Colonic mucosa (tissue), 4 donors: ENCODE measurements around the gene ICA1L. TPM values are rescaled to one million over a fixed set of nuclear protein-coding genes. Genes with fewer than 3 reads are reported as not detected.
"Not testable (repeated sequence)": the region's sequence is repeated elsewhere in the genome, so short reads cannot be mapped to it uniquely, and the experiment has no call there.

Source experiments
- DNase-seq: peaks from one replicate; pipeline ENCODE4 v3.0.0-alpha.2; 2020
- H3K27ac ChIP-seq: fragments of 200-600 bp; one replicate; pipeline ENCODE4 v1.8.0; 2021
- H3K27me3 ChIP-seq: fragments of 200-600 bp; one replicate; pipeline ENCODE4 v1.8.0; 2021
- H3K36me3 ChIP-seq: fragments of 200-600 bp; one replicate; pipeline ENCODE4 v1.8.0; 2021
- H3K4me1 ChIP-seq: fragments of 200-600 bp; one replicate; pipeline ENCODE4 v1.8.0; 2021; ENCODE audit warnings: mild to moderate bottlenecking
- H3K4me3 ChIP-seq: fragments of 200-600 bp; one replicate; pipeline ENCODE4 v1.8.0; 2021
- H3K9ac ChIP-seq, 2 donors: one replicate each; pipeline ENCODE4 v1.7.0; 2013; ENCODE audit warnings: control low read depth in 2 of 2, low read depth in 2 of 2, low read length in 2 of 2
- H3K9me3 ChIP-seq: fragments of 200-600 bp; one replicate; pipeline ENCODE4 v1.8.0; 2021
- CTCF ChIP-seq: fragments of 200-600 bp; IDR thresholded peaks from one replicate; pipeline ENCODE4 v1.8.0; 2022; ENCODE audit warnings: antibody characterized with exemption, mild to moderate bottlenecking
- intact Hi-C: fragments of 100-400 bp; cut with DNase I; formaldehyde crosslinking; loops from one replicate; pipeline ENCODE4 v1.14.1; 2022
- total RNA-seq, 2 donors: library from RNA; stranded (reverse); fragmentation: NEBNext Ultra II Directional in 1 of 2; extraction: Animal tissue kit (Norgen Biotek cat#: 25700) in 1 of 2; gene quantifications; one replicate each; pipeline ENCODE4 v1.2.1, GENCODE V29; 2021
- donor health status: healthy.
- donor health status: DM: no; HTN: no; CAD: no.
- donor health status: DM: no; HTN: no; CAD: no.

The ICA1L gene
- 1 to 10 TPM in 1 of 2 donors, under 1 TPM in 1; 0.54 to 1.8 TPM for total RNA-seq

GRCh38 chr2:202871300-202872141 is at the start of gene ICA1L:
Gene ICA1L, minus strand, starts transcription at chr2:202871766. Its CDS starts 42,757 bp downstream, at chr2:202829009.
- no peaks in the 10 kb centered on the region for H3K27me3 ChIP-seq
- H3K9me3 ChIP-seq, result no peaks in the 10 kb centered on the region
- TF ChIP-seq CTCF, result no peak
- peak; percentile 59 for DNase-seq
- H3K4me3 ChIP-seq, result peak within 1 kb of the TSS; percentile 71
- no peaks in the 10 kb centered on the region for H3K4me1 ChIP-seq
- peak within 1 kb of the TSS; percentile 4 for H3K27ac ChIP-seq
- intact Hi-C loops, result loop anchor here (10.0 kb wide), 1 partner anchor 287 kb away; no protein-coding TSS in a partner anchor
- peak within 1 kb of the TSS; percentile 68 to 74 for H3K9ac ChIP-seq
- H3K36me3 ChIP-seq, result no peaks in the 10 kb centered on the region

DNA sequence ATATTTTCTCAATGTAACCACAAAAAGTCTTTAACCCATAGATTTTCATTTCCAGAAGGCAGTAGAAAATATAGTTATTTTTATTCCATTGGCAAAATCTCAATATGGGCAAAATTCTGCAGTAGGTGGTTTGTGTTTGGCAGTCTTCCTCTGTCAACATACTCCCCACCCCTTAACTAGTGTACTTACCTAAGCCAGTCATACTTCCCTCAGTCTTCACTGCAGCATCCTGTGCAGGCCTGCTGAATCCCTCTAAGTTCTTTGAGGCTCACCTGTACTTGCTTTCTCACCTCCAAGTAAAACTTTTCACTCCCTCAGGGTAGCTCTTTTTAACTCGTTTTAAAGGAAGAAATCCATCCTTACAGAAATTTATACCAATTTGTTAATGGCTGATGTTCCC is 47.3 kb upstream of the ICA1L start:
- Histone ChIP-seq H3K4me1 (no peaks in the 10 kb centered on the region), H3K9ac (no peak overlapping the region), H3K36me3 (no peaks in the 10 kb centered on the region), H3K27ac (no peak overlapping the region), H3K4me3 (no peak overlapping the region), H3K9me3 (no peaks in the 10 kb centered on the region), H3K27me3 (no peaks in the 10 kb centered on the region)
- DNase-seq, result no peak
- TF ChIP-seq CTCF, result no peak
- intact Hi-C loops, result no loop called here

- intact Hi-C loops, H3K4me1 ChIP-seq, H3K36me3 ChIP-seq, DNase-seq, H3K27me3 ChIP-seq, H3K9me3 ChIP-seq: not testable (repeated sequence)
- Histone ChIP-seq H3K4me3 (peak overlapping the region; percentile 72), H3K9ac (peak overlapping the region in 1 of 2 donors; percentile 68), H3K27ac (peak overlapping the region; percentile 98)
Measured at GRCh38 chr2:202912342-202913201, 41.0 kb upstream of the ICA1L start.

DNA sequence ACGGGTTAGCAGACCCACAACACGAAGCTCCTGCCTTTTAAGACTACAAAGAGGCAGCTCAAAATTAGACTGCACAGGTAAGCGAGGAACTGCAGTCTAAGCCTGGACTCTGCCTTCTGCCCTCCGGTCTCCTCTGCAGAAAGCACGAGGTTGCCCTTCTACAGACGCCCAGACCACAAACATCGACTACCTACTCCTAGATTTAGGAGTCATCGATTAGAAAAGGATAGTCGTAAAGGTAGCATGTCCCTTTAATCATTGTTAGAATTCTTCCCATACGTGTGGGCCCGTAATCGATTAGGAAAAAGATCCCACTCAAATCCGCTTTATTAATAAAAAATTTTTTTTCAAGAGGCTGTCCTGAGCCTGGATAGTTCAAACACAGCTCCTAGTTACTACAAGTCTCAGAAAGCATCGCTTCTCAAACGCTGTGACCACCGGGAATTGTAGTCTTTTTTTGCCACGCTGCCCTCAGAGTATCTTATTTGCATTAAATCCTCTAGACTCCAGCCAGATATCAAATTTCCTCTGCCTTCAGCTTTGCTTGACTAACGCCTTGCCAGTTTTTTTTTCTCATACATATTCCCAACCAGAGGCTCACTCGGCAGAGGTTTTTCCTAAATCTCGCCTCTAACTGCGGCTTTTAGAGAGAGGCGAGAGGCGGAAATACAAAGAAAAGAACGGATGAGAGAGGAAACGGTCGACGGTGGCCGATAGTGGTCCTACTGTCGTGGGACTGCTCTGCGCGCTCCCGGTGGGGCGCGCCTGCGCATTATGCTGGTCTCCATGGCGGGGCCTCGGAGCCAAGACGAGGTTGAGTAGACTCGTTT is 40.2 kb upstream of the ICA1L start, which contains the start of the genes CARF and WDR12:
TSS of gene CARF (plus strand) at position 764 of the 830 bp plus-strand sequence. CDS start 29,628 bp downstream, outside the sequence.
TSS of gene WDR12 (minus strand) at position 162 of the 830 bp plus-strand sequence. CDS start 197 bp downstream, outside the sequence.
- peak; percentile 96 for DNase-seq
- peak within 1 kb of the TSS; percentile 72 for H3K4me3 ChIP-seq
- no peak for TF ChIP-seq CTCF
- H3K9ac ChIP-seq, result peak within 1 kb of the TSS; percentile 68 to 70
- no peaks in the 10 kb centered on the region for H3K27me3 ChIP-seq
- H3K9me3 ChIP-seq, result no peaks in the 10 kb centered on the region
- H3K4me1 ChIP-seq, result no peaks in the 10 kb centered on the region
- peak within 1 kb of the TSS; percentile 98 for H3K27ac ChIP-seq
- intact Hi-C loops, result no loop called here
- no peaks in the 10 kb centered on the region for H3K36me3 ChIP-seq

DNA sequence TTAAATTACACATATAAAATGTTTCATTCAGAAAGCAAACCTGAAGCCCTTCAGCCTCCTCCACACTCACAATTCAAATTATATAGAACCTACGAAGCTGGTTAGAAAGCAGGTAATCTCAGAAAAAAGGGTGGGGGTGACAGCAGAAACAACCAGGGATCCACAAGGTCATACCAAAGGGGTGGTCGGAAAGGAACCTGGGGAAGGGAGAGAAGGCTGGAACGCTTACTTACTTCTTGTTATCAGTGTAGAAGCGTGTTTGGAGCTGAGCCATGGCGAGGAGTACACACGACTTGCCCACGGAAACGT is 39.6 kb upstream of the ICA1L start:
- Histone ChIP-seq H3K27me3 (no peaks in the 10 kb centered on the region), H3K36me3 (no peaks in the 10 kb centered on the region), H3K4me3 (peak overlapping the region; percentile 72), H3K4me1 (no peaks in the 10 kb centered on the region), H3K9me3 (no peaks in the 10 kb centered on the region), H3K27ac (peak overlapping the region; percentile 98), H3K9ac (peak overlapping the region; percentile 68 to 70)
- no peak for TF ChIP-seq CTCF
- no peak for DNase-seq
- intact Hi-C loops, result no loop called here
